ENCODE measurements around the gene CMTM5. TPM values are rescaled to one million over a fixed set of nuclear protein-coding genes. Genes with fewer than 3 reads are reported as not detected.
"Not testable (repeated sequence)": the region's sequence is repeated elsewhere in the genome, so short reads cannot be mapped to it uniquely, and the experiment has no call there.

Gene CMTM5
- total RNA-seq, 5 donors from 2014 or later (not counting 1 experiment from before 2014, with no cell fraction given): not detected

DNA sequence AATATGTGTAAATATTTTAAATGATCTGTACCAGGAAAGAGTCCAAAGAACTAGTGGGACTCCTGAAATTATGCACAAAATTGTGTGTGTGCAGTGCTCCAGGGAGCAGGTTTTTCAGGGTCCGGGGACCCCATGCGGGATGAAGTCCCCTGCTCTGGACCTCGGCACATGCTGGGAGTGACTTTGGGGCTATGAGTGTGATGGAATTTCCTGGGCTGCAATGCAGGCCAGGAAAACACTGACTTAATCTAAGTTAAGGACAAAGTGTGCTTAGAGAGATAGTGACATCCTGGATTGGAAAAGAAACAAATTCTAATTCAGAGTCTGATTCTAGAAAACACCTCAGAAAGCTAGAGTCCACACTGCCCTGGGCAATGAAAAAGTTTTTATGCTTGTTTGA is 37.4 kb downstream of the CMTM5 start:
- H3K4me3 Mint-ChIP-seq: no peak overlapping the region
- no peaks in the 10 kb centered on the region for H3K9me3 Mint-ChIP-seq
- H3K4me3 ChIP-seq (ENCODE audit: control insufficient read depth in 1 of 2, extremely low read depth in 1 of 2, low read length in 1 of 2): no peak overlapping the region
- H3K27ac Mint-ChIP-seq: no peak overlapping the region
- no peaks in the 10 kb centered on the region for H3K9me3 ChIP-seq
- H3K4me1 Mint-ChIP-seq: no peaks in the 10 kb centered on the region
- no peaks in the 10 kb centered on the region for H3K4me1 ChIP-seq (ENCODE audit: control insufficient read depth in 1 of 2, extremely low read depth in 1 of 2, insufficient read depth in 2 of 2, low read length in 2 of 2)
- POLR2A ChIA-PET: no interaction called here
- CTCF ChIA-PET: no interaction called here
- no peak for DNase-seq
- no peaks in the 10 kb centered on the region for H3K36me3 Mint-ChIP-seq
- H3K36me3 ChIP-seq (ENCODE audit: control insufficient read depth in 2 of 2, extremely low read depth in 1 of 2, insufficient read depth in 1 of 2, low read length in 1 of 2): no peaks in the 10 kb centered on the region
- no peak overlapping the region for H3K27ac ChIP-seq (ENCODE audit: low read length)
- peaks cover 10 to 12% of the 10 kb centered on the region in 2 donors for H3K27me3 Mint-ChIP-seq
- ATAC-seq (replicated peaks in 1 of 4): no peak
- H3K27me3 ChIP-seq (replicated peaks in 1 of 2; ENCODE audit: control insufficient read depth in 2 of 2, extremely low read depth in 1 of 2, insufficient read depth in 2 of 2, low read length in 1 of 2): peaks cover 0 to 44% of the 10 kb centered on the region in 2 experiments
- 72% methylated on average over 3 of the region's 3 CpGs for WGBS (ENCODE audit: insufficient coverage)

GRCh38 chr14:23414906-23415820 is 38.3 kb downstream of the CMTM5 start:
- ATAC-seq (replicated peaks in 1 of 4): no peak
- no peaks in the 10 kb centered on the region for H3K9me3 ChIP-seq
- Mint-ChIP-seq H3K9me3 (no peaks in the 10 kb centered on the region), H3K27ac (no peak overlapping the region), H3K4me1 (no peaks in the 10 kb centered on the region), H3K36me3 (no peaks in the 10 kb centered on the region), H3K4me3 (no peak overlapping the region), H3K27me3 (peaks cover 10 to 17% of the 10 kb centered on the region in 2 donors)
- DNase-seq: no peak
- no peaks in the 10 kb centered on the region for H3K4me1 ChIP-seq (ENCODE audit: control insufficient read depth in 1 of 2, extremely low read depth in 1 of 2, insufficient read depth in 2 of 2, low read length in 2 of 2)
- POLR2A ChIA-PET: interaction anchor here in 1 of 2 donors (0.5 kb wide), 1 partner anchor 9 kb away, joined by 3 read pairs; no protein-coding TSS in a partner anchor
- 88% methylated on average over 35 of the region's 39 CpGs for WGBS (ENCODE audit: insufficient coverage)
- CTCF ChIA-PET: no interaction called here
- H3K36me3 ChIP-seq (ENCODE audit: control insufficient read depth in 2 of 2, extremely low read depth in 1 of 2, insufficient read depth in 1 of 2, low read length in 1 of 2): no peaks in the 10 kb centered on the region
- H3K27me3 ChIP-seq (replicated peaks in 1 of 2; ENCODE audit: control insufficient read depth in 2 of 2, extremely low read depth in 1 of 2, insufficient read depth in 2 of 2, low read length in 1 of 2): peaks cover 0 to 42% of the 10 kb centered on the region in 2 experiments
- H3K4me3 ChIP-seq (ENCODE audit: control insufficient read depth in 1 of 2, extremely low read depth in 1 of 2, low read length in 1 of 2): no peak overlapping the region
- no peak overlapping the region for H3K27ac ChIP-seq (ENCODE audit: low read length)

- Mint-ChIP-seq H3K36me3 (no peaks in the 10 kb centered on the region), H3K4me3 (no peak overlapping the region), H3K27me3 (peaks cover 10 to 19% of the 10 kb centered on the region in 2 donors), H3K27ac (no peak overlapping the region), H3K9me3 (no peaks in the 10 kb centered on the region), H3K4me1 (no peaks in the 10 kb centered on the region)
- ATAC-seq (replicated peaks in 1 of 4) (no peak), DNase-seq (no peak)
- H3K4me1 ChIP-seq (ENCODE audit: control insufficient read depth in 1 of 2, extremely low read depth in 1 of 2, insufficient read depth in 2 of 2, low read length in 2 of 2): no peaks in the 10 kb centered on the region
- 76% methylated on average over 13 of the region's 21 CpGs for WGBS (ENCODE audit: insufficient coverage)
- H3K27me3 ChIP-seq (replicated peaks in 1 of 2; ENCODE audit: control insufficient read depth in 2 of 2, extremely low read depth in 1 of 2, insufficient read depth in 2 of 2, low read length in 1 of 2): peaks cover 0 to 35% of the 10 kb centered on the region in 2 experiments
- ChIA-PET POLR2A (interaction anchor here in 1 of 2 donors (0.5 kb wide), 1 partner anchor 8 kb away, joined by 3 read pairs; no protein-coding TSS in a partner anchor), CTCF (no interaction called here)
- no peaks in the 10 kb centered on the region for H3K9me3 ChIP-seq
- H3K36me3 ChIP-seq (ENCODE audit: control insufficient read depth in 2 of 2, extremely low read depth in 1 of 2, insufficient read depth in 1 of 2, low read length in 1 of 2): no peaks in the 10 kb centered on the region
- H3K27ac ChIP-seq (ENCODE audit: low read length): no peak overlapping the region
- H3K4me3 ChIP-seq (ENCODE audit: control insufficient read depth in 1 of 2, extremely low read depth in 1 of 2, low read length in 1 of 2): no peak overlapping the region
These were observed 39.3 kb downstream of the CMTM5 start for GRCh38 chr14:23415821-23416778.

- POLR2A ChIA-PET: no interaction called here
- H3K27ac Mint-ChIP-seq: no peak overlapping the region
These were observed 40.0 kb downstream of the CMTM5 start for GRCh38 chr14:23416801-23417200.

GRCh38 chr14:23417269-23417668 is 40.4 kb downstream of the CMTM5 start:
- H3K27ac Mint-ChIP-seq; H3K9me3 ChIP-seq; H3K9me3 Mint-ChIP-seq; H3K4me3 Mint-ChIP-seq; POLR2A ChIA-PET; H3K36me3 Mint-ChIP-seq; H3K4me3 ChIP-seq (ENCODE audit: control insufficient read depth in 1 of 2, extremely low read depth in 1 of 2, low read length in 1 of 2); H3K36me3 ChIP-seq (ENCODE audit: control insufficient read depth in 2 of 2, extremely low read depth in 1 of 2, insufficient read depth in 1 of 2, low read length in 1 of 2); ATAC-seq (replicated peaks in 1 of 4); H3K4me1 ChIP-seq (ENCODE audit: control insufficient read depth in 1 of 2, extremely low read depth in 1 of 2, insufficient read depth in 2 of 2, low read length in 2 of 2); H3K4me1 Mint-ChIP-seq; H3K27ac ChIP-seq (ENCODE audit: low read length); DNase-seq: not testable (repeated sequence)
- H3K27me3 ChIP-seq (replicated peaks in 1 of 2; ENCODE audit: control insufficient read depth in 2 of 2, extremely low read depth in 1 of 2, insufficient read depth in 2 of 2, low read length in 1 of 2): peaks cover 0 to 35% of the 10 kb centered on the region in 2 experiments
- peaks cover 6 to 17% of the 10 kb centered on the region in 2 donors for H3K27me3 Mint-ChIP-seq
- CTCF ChIA-PET: interaction anchor here in 1 of 2 donors (0.6 kb wide), 1 partner anchor 18 kb away, joined by 3 read pairs; no protein-coding TSS in a partner anchor
- 71% methylated on average over 12 of the region's 12 CpGs for WGBS (ENCODE audit: insufficient coverage)

More at GRCh38 chr14:23416801-23417200, 40.0 kb downstream of the CMTM5 start:
- Histone ChIP-seq H3K9me3 (no peaks in the 10 kb centered on the region), H3K27ac (ENCODE audit: low read length) (no peak overlapping the region), H3K36me3 (ENCODE audit: control insufficient read depth in 2 of 2, extremely low read depth in 1 of 2, insufficient read depth in 1 of 2, low read length in 1 of 2) (no peaks in the 10 kb centered on the region), H3K27me3 (replicated peaks in 1 of 2; ENCODE audit: control insufficient read depth in 2 of 2, extremely low read depth in 1 of 2, insufficient read depth in 2 of 2, low read length in 1 of 2) (peaks cover 0 to 35% of the 10 kb centered on the region in 2 experiments), H3K4me1 (ENCODE audit: control insufficient read depth in 1 of 2, extremely low read depth in 1 of 2, insufficient read depth in 2 of 2, low read length in 2 of 2) (no peaks in the 10 kb centered on the region), H3K4me3 (ENCODE audit: control insufficient read depth in 1 of 2, extremely low read depth in 1 of 2, low read length in 1 of 2) (no peak overlapping the region)
- DNase-seq (no peak), ATAC-seq (replicated peaks in 1 of 4) (no peak)
- 93% methylated on average over 10 of the region's 11 CpGs for WGBS (ENCODE audit: insufficient coverage)
- H3K9me3 Mint-ChIP-seq: no peaks in the 10 kb centered on the region
- H3K36me3 Mint-ChIP-seq: no peaks in the 10 kb centered on the region
- no peaks in the 10 kb centered on the region for H3K4me1 Mint-ChIP-seq
- peaks cover 9 to 19% of the 10 kb centered on the region in 2 donors for H3K27me3 Mint-ChIP-seq
- H3K4me3 Mint-ChIP-seq: no peak overlapping the region
- CTCF ChIA-PET: interaction anchor here in 1 of 2 donors (0.6 kb wide), 1 partner anchor 17 kb away, joined by 3 read pairs; no protein-coding TSS in a partner anchor

GRCh38 chr14:23418021-23418420 is 41.2 kb downstream of the CMTM5 start:
- 80% methylated on average over 16 of the region's 21 CpGs for WGBS (ENCODE audit: insufficient coverage)
- no peak for DNase-seq
- H3K9me3 ChIP-seq: no peaks in the 10 kb centered on the region
- Mint-ChIP-seq H3K9me3 (no peaks in the 10 kb centered on the region), H3K4me1 (no peaks in the 10 kb centered on the region), H3K36me3 (no peaks in the 10 kb centered on the region), H3K4me3 (no peak overlapping the region), H3K27me3 (peaks cover 6 to 17% of the 10 kb centered on the region in 2 donors), H3K27ac (no peak overlapping the region)
- no peaks in the 10 kb centered on the region for H3K36me3 ChIP-seq (ENCODE audit: control insufficient read depth in 2 of 2, extremely low read depth in 1 of 2, insufficient read depth in 1 of 2, low read length in 1 of 2)
- ChIA-PET POLR2A (no interaction called here), CTCF (no interaction called here)
- no peaks in the 10 kb centered on the region for H3K4me1 ChIP-seq (ENCODE audit: control insufficient read depth in 1 of 2, extremely low read depth in 1 of 2, insufficient read depth in 2 of 2, low read length in 2 of 2)
- no peak overlapping the region for H3K27ac ChIP-seq (ENCODE audit: low read length)
- H3K27me3 ChIP-seq (replicated peaks in 1 of 2; ENCODE audit: control insufficient read depth in 2 of 2, extremely low read depth in 1 of 2, insufficient read depth in 2 of 2, low read length in 1 of 2): peaks cover 0 to 30% of the 10 kb centered on the region in 2 experiments
- H3K4me3 ChIP-seq (ENCODE audit: control insufficient read depth in 1 of 2, extremely low read depth in 1 of 2, low read length in 1 of 2): no peak overlapping the region
- no peak for ATAC-seq (replicated peaks in 1 of 4)
